WERI-Rb-1 (cell line): ENCODE measurements around the gene SMIM41.

Experiments
- DNase-seq: peaks from one replicate; pipeline ENCODE4 v3.0.0-alpha.2; 2020
- H3K27ac ChIP-seq: fragments of 250-450 bp; sonication (Bioruptor Pico); 2 replicates; pipeline ENCODE4 v1.5.1; 2020; ENCODE audit warnings: mild to moderate bottlenecking, moderate library complexity
- H3K27me3 ChIP-seq: fragments of 250-450 bp; sonication (Bioruptor Pico); 2 replicates; pipeline ENCODE4 v1.5.1; 2021; ENCODE audit warnings: mild to moderate bottlenecking, low read depth, moderate library complexity; ENCODE audit not compliant: insufficient read depth, severe bottlenecking
- H3K36me3 ChIP-seq: fragments of 250-450 bp; sonication (Bioruptor Pico); 2 replicates; pipeline ENCODE4 v1.5.1; 2020; ENCODE audit warnings: mild to moderate bottlenecking, moderate library complexity
- H3K4me3 ChIP-seq: 2 replicates; pipeline ENCODE4 v1.5.1; 2011; ENCODE audit warnings: low read depth, mild to moderate bottlenecking, control low read depth, low read length
- H3K9me3 ChIP-seq: fragments of 250-450 bp; sonication (Bioruptor Pico); 2 replicates; pipeline ENCODE4 v1.5.1; 2021; ENCODE audit warnings: mild to moderate bottlenecking, moderate library complexity; ENCODE audit not compliant: severe bottlenecking
- CTCF ChIP-seq: IDR thresholded peaks from 2 replicates; pipeline ENCODE4 v1.5.1; 2011; ENCODE audit warnings: low read depth, mild to moderate bottlenecking, control low read depth, inconsistent platforms, low read length

SMIM41 gene

GRCh38 chr12:52151837-52152783, 72.6 kb downstream of the SMIM41 start:
- peak overlapping the region; percentile 39 for H3K4me3 ChIP-seq
- H3K36me3 ChIP-seq: no peaks in the 10 kb centered on the region
- DNase-seq: peak; percentile 68
- peak; percentile 97 for TF ChIP-seq CTCF
- no peaks in the 10 kb centered on the region for H3K9me3 ChIP-seq
- H3K27me3 ChIP-seq: no peaks in the 10 kb centered on the region
- no peak overlapping the region for H3K27ac ChIP-seq

- H3K27ac ChIP-seq: no peak overlapping the region
- H3K36me3 ChIP-seq: no peaks in the 10 kb centered on the region
- DNase-seq: no peak
- TF ChIP-seq CTCF: no peak
- H3K9me3 ChIP-seq: no peaks in the 10 kb centered on the region
- no peak overlapping the region for H3K4me3 ChIP-seq
- no peaks in the 10 kb centered on the region for H3K27me3 ChIP-seq
These were observed 73.4 kb downstream of the SMIM41 start for GRCh38 chr12:52152905-52153317.

GRCh38 chr12:52155048-52155868, 75.8 kb downstream of the SMIM41 start:
- no peak overlapping the region for H3K27ac ChIP-seq
- no peak for TF ChIP-seq CTCF
- no peaks in the 10 kb centered on the region for H3K27me3 ChIP-seq
- DNase-seq: no peak
- no peaks in the 10 kb centered on the region for H3K36me3 ChIP-seq
- H3K4me3 ChIP-seq: no peak overlapping the region
- no peaks in the 10 kb centered on the region for H3K9me3 ChIP-seq

- no peak for TF ChIP-seq CTCF
- Histone ChIP-seq H3K27me3 (no peaks in the 10 kb centered on the region), H3K27ac (no peak overlapping the region), H3K4me3 (no peak overlapping the region), H3K9me3 (no peaks in the 10 kb centered on the region), H3K36me3 (no peaks in the 10 kb centered on the region)
- no peak for DNase-seq
These were observed 76.8 kb downstream of the SMIM41 start for GRCh38 chr12:52156311-52156710.

GRCh38 chr12:52156757-52157565, 77.5 kb downstream of the SMIM41 start:
- Histone ChIP-seq H3K4me3 (no peak overlapping the region), H3K36me3 (no peaks in the 10 kb centered on the region), H3K27me3 (no peaks in the 10 kb centered on the region), H3K9me3 (no peaks in the 10 kb centered on the region), H3K27ac (no peak overlapping the region)
- peak; percentile 91 for TF ChIP-seq CTCF
- DNase-seq: peak; percentile 84
